ENCODE results near the gene GPM6B.

- TF ChIP-seq CTCF (IDR thresholded peaks at IDR 0.05) (no peak), EP300 (IDR thresholded peaks at IDR 0.05) (no peak), POLR2AphosphoS5 (IDR thresholded peaks at IDR 0.05) (no peak), POLR2A (IDR thresholded peaks at IDR 0.05) (no peak)
These were observed 20.4 kb upstream of the GPM6B start for GRCh38 chrX:13837290-13837745.

All from gastroesophageal sphincter (tissue), 3 donors.